ENCODE measurements around the gene SPDEF. TPM values are rescaled to one million over a fixed set of nuclear protein-coding genes. Genes with fewer than 3 reads are reported as not detected.

SPDEF gene
- total and polyA plus RNA-seq, 2 of the 13 experiments (the other 11 are each of a cell fraction or from before 2014, with no cell fraction given) = not detected

- 0 out of 2 replicates have a peak, but pooled peaks have one; percentile 18 for TF ChIP-seq ZNF281 (CRISPR knock-in tag; IDR thresholded peaks at IDR 0.05; ENCODE audit: borderline replicate concordance)
- peak; percentile 97 for TF ChIP-seq ZKSCAN8 (CRISPR knock-in tag; IDR thresholded peaks at IDR 0.05; ENCODE audit: borderline replicate concordance)
- TF ChIP-seq ZC3H4 (CRISPR knock-in tag; IDR thresholded peaks at IDR 0.05; ENCODE audit: borderline replicate concordance) = no peak
- 0 out of 2 replicates have a peak, but pooled peaks have one; percentile 19 for TF ChIP-seq FOXA3 (CRISPR knock-in tag; IDR thresholded peaks at IDR 0.05)
- peak; percentile 50; the same call in 1 of the 2 replicates for TF ChIP-seq FOXP4 (CRISPR knock-in tag; IDR thresholded peaks at IDR 0.05)
These were observed 10.9 kb upstream of the SPDEF start (continued) for GRCh38 chr6:34566830-34567546.

- 32% methylated on average over 5 of the region's 5 CpGs for WGBS (ENCODE audit: low lambda C conversion rate)
- Histone ChIP-seq H3K9me3 (ENCODE audit: low read length) (no peaks in the 10 kb centered on the region), H3K27ac (ENCODE audit: extremely low read length, insufficient read depth, low read length) (no peak overlapping the region), H3K4me3 (replicated peaks in 1 of 3; ENCODE audit: insufficient read depth in 1 of 3, low read depth in 2 of 3, low read length in 3 of 3) (no peak overlapping the region; a peak in 1 of 6 replicates), H3K9ac (ENCODE audit: insufficient read depth, low read depth, low read length) (no peak overlapping the region), H3K4me1 (ENCODE audit: insufficient read depth, low read length) (peaks cover 71% of the 10 kb centered on the region), H2AFZ (ENCODE audit: low read length) (no peak overlapping the region), H4K20me1 (ENCODE audit: insufficient read depth, low read length) (no peaks in the 10 kb centered on the region), H3K27me3 (ENCODE audit: control insufficient read depth in 1 of 2, insufficient read depth in 2 of 2, low read length in 2 of 2) (peaks cover 6 to 44% of the 10 kb centered on the region in 2 experiments; a peak in 4 of 5 replicates), H3K79me2 (ENCODE audit: insufficient read depth, low read length) (no peaks in the 10 kb centered on the region), H3K36me3 (replicated peaks in 1 of 2; ENCODE audit: control insufficient read depth in 1 of 2, insufficient read depth in 2 of 2, low read length in 2 of 2) (no peaks in the 10 kb centered on the region), H3K4me2 (ENCODE audit: low read depth, low read length) (no peak overlapping the region)
- in situ Hi-C loops (cut with HindIII; ENCODE audit: extremely low pct_ligation_motif_present, low pct_unique_long_range_greater_than_20kb) (no loop called here), intact Hi-C loops (cut with micrococcal nuclease; ENCODE audit: unreplicated experiment) (no loop called here)
- ChIA-PET CTCF (ENCODE audit: low intra/inter-chr PET ratio, low total read pairs) (no interaction called here), POLR2A (no interaction called here)
- no peak for DNase-seq (ENCODE audit: low spot score)
- no peak for ATAC-seq
- BruUV-seq (replicated peaks) = no TSS peak
- FAIRE-seq = no peak
- TF ChIP-seq CREB1 (IDR thresholded peaks at IDR 0.05) (peak; percentile 54; the same call in 1 of the 2 replicates), CREB1 (CRISPR knock-in tag; IDR thresholded peaks at IDR 0.05) (no peak), ZBTB26 (CRISPR knock-in tag; IDR thresholded peaks at IDR 0.05; ENCODE audit: borderline replicate concordance) (no peak), ATF3 (CRISPR knock-in tag; IDR thresholded peaks at IDR 0.05) (0 out of 2 replicates have a peak, but pooled peaks have one; percentile 19), HMGA1 (CRISPR knock-in tag; conservative IDR thresholded peaks at IDR 0.05) (no peak), ZNF501 (CRISPR knock-in tag; IDR thresholded peaks at IDR 0.05) (no peak), ZNF263 (CRISPR knock-in tag; IDR thresholded peaks at IDR 0.05) (peak; percentile 86), STAG1 (CRISPR knock-in tag; IDR thresholded peaks at IDR 0.05) (peak; percentile 40), NCOA1 (CRISPR knock-in tag; IDR thresholded peaks at IDR 0.05) (no peak), ZBTB7B (CRISPR knock-in tag; IDR thresholded peaks at IDR 0.05) (0 out of 2 replicates have a peak, but pooled peaks have one; percentile 34)
These were observed 9.6 kb upstream of the SPDEF start for GRCh38 chr6:34565722-34566137.

All from HepG2 (cell line).